RWPE1 (cell line): Measurements from ENCODE around the gene PRKCH.

ENCODE experiments used
- CTCF ChIA-PET: fragments of 350-600 bp; sonication (Branson Sonifier 250); formaldehyde crosslinking; extraction: SDS; loops from one replicate; lab custom pipeline; 2021; lab: Yijun Ruan, JAX
- POLR2A ChIA-PET: fragments of 400-600 bp; formaldehyde crosslinking; extraction: SDS; loops from one replicate; lab custom pipeline; 2020; ENCODE audit warnings: antibody characterized with exemption; ENCODE audit not compliant: low non-redundant PET; lab: Yijun Ruan, JAX
- DNase-seq: peaks from one replicate; pipeline ENCODE4 v3.0.0; 2012; ENCODE audit warnings: low spot score
- H3K27ac ChIP-seq: fragments of 450-650 bp; 2 replicates; pipeline ENCODE4 v1.5.1; 2017
- CTCF ChIP-seq: fragments of 450-650 bp; conservative IDR thresholded peaks from 2 replicates; pipeline ENCODE4 v1.5.1; 2017; ENCODE audit warnings: low read depth, mild to moderate bottlenecking

The PRKCH gene

GRCh38 chr14:61468063-61468825, 146.9 kb downstream of the PRKCH start:
- POLR2A ChIA-PET = no interaction called here
- CTCF ChIA-PET = interaction anchor here (0.7 to 0.8 kb wide), 2 partner anchors 147 to 187 kb away, joined by 5 read pairs; no protein-coding TSS in a partner anchor
- no peak overlapping the region for H3K27ac ChIP-seq
- TF ChIP-seq CTCF = no peak
- DNase-seq = no peak

GRCh38 chr14:61469781-61470180, 148.4 kb downstream of the PRKCH start:
- no peak for DNase-seq
- CTCF ChIA-PET = interaction anchor here (1.0 to 2.0 kb wide), 2 partner anchors 147 to 368 kb away, joined by 3 to 8 read pairs; no protein-coding TSS in a partner anchor
- TF ChIP-seq CTCF = no peak
- peak overlapping the region; percentile 70 for H3K27ac ChIP-seq
- POLR2A ChIA-PET = no interaction called here

GRCh38 chr14:61470261-61470960, 149.0 kb downstream of the PRKCH start:
- TF ChIP-seq CTCF = no peak
- ChIA-PET POLR2A (no interaction called here), CTCF (interaction anchor here (0.5 to 2.0 kb wide), 6 partner anchors 148 to 367 kb away, joined by 3 to 8 read pairs (median 5); no protein-coding TSS in a partner anchor)
- DNase-seq = peak; percentile 43
- peak overlapping the region; percentile 70 for H3K27ac ChIP-seq

DNA sequence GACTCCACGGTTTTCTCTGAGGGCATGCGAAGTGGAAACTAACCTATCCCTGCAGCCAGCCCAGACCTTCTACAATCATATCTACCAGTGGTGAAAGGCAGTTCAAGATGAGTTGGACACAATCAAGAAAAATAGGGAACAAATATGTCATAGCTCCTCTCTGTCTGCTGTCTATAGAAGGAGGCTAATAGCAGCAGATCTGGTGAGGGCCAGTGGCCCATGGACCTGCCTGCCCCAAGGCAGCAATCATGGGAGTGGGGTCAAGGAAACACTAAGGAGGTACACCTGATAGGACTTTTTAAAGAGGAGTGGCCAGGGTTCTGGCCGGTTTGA, 149.5 kb downstream of the PRKCH start:
- H3K27ac ChIP-seq = peak overlapping the region; percentile 70
- TF ChIP-seq CTCF = no peak

GRCh38 chr14:61471297-61472005, 150.1 kb downstream of the PRKCH start:
- TF ChIP-seq CTCF = no peak
- DNase-seq = no peak
- ChIA-PET CTCF (interaction anchor here (0.6 kb wide), 2 partner anchors 149 to 186 kb away, joined by 3 to 4 read pairs; no protein-coding TSS in a partner anchor), POLR2A (interaction anchor here (0.5 kb wide), 1 partner anchor 348 kb away, joined by 3 read pairs; no protein-coding TSS in a partner anchor)
- peak overlapping the region; percentile 94 for H3K27ac ChIP-seq

More for the DNA sequence above, 149.5 kb downstream of the PRKCH start:
- ChIA-PET POLR2A (no interaction called here), CTCF (interaction anchor here (0.5 to 2.0 kb wide), 5 partner anchors 148 to 367 kb away, joined by 3 to 8 read pairs (median 5); no protein-coding TSS in a partner anchor)
- DNase-seq = no peak
